ENCODE data around the gene CKAP2L. TPM values are rescaled to one million over a fixed set of nuclear protein-coding genes. Genes with fewer than 3 reads are reported as not detected.

Gene CKAP2L
- 10 to 100 TPM; 63.3 to 66.3 TPM for total RNA-seq

GRCh38 chr2:112764071-112765044 lies at the start of gene CKAP2L:
Gene CKAP2L (minus strand): TSS chr2:112764609. CDS start chr2:112764598, 11 bp downstream.
- CTCF ChIA-PET: interaction anchor here (1.4 to 3.0 kb wide), 4 partner anchors 15 to 178 kb away, joined by 3 to 22 read pairs (median 10); no protein-coding TSS in a partner anchor
- peak; percentile 99 for DNase-seq
- peaks cover 68% of the 10 kb centered on the region for H3K4me1 Mint-ChIP-seq

GRCh38 chr2:112813280-112813966 lies 49.0 kb upstream of the CKAP2L start:
- no peaks in the 10 kb centered on the region for H3K27me3 Mint-ChIP-seq
- peaks cover 16% of the 10 kb centered on the region for H3K36me3 Mint-ChIP-seq (ENCODE audit: low read depth)
- H3K27ac Mint-ChIP-seq: no peak overlapping the region
- peaks cover 14% of the 10 kb centered on the region for H3K9me3 Mint-ChIP-seq
- ChIA-PET POLR2A (no interaction called here), CTCF (no interaction called here)
- H3K4me3 Mint-ChIP-seq: no peak overlapping the region
- DNase-seq: no peak
- peaks cover 24% of the 10 kb centered on the region for H3K4me1 Mint-ChIP-seq

More at GRCh38 chr2:112764071-112765044, at the start of gene CKAP2L:
- H3K4me3 Mint-ChIP-seq: peak within 1 kb of the TSS; percentile 89
- H3K27ac Mint-ChIP-seq: peak within 1 kb of the TSS; percentile 98
- H3K9me3 Mint-ChIP-seq: peaks cover 7% of the 10 kb centered on the region
- H3K36me3 Mint-ChIP-seq (ENCODE audit: low read depth): peaks cover 51% of the 10 kb centered on the region
- H3K27me3 Mint-ChIP-seq: no peaks in the 10 kb centered on the region
- POLR2A ChIA-PET: interaction anchor here (0.7 to 3.3 kb wide), 22 partner anchors 10 to 180 kb away, joined by 3 to 17 read pairs (median 4); partner anchors contain the start of genes CHCHD5 and SLC20A1

- H3K4me1 Mint-ChIP-seq: peaks cover 24% of the 10 kb centered on the region
- peaks cover 16% of the 10 kb centered on the region for H3K9me3 Mint-ChIP-seq
- no peak for DNase-seq
- no peaks in the 10 kb centered on the region for H3K27me3 Mint-ChIP-seq
- H3K4me3 Mint-ChIP-seq: no peak overlapping the region
- ChIA-PET CTCF (no interaction called here), POLR2A (interaction anchor here (0.6 kb wide), 1 partner anchor 57 kb away, joined by 3 read pairs; no protein-coding TSS in a partner anchor)
- peak overlapping the region; percentile 27 for H3K27ac Mint-ChIP-seq
- H3K36me3 Mint-ChIP-seq (ENCODE audit: low read depth): peaks cover 18% of the 10 kb centered on the region
Observed at GRCh38 chr2:112812318-112813267, 48.2 kb upstream of the CKAP2L start.

- DNase-seq: no peak
- Mint-ChIP-seq H3K27me3 (no peaks in the 10 kb centered on the region), H3K27ac (peak overlapping the region; percentile 27), H3K4me3 (no peak overlapping the region), H3K4me1 (peaks cover 24% of the 10 kb centered on the region), H3K9me3 (peaks cover 21% of the 10 kb centered on the region), H3K36me3 (ENCODE audit: low read depth) (peaks cover 24% of the 10 kb centered on the region)
- POLR2A ChIA-PET: no interaction called here
- CTCF ChIA-PET: no interaction called here
Observed at GRCh38 chr2:112811841-112812306, 47.5 kb upstream of the CKAP2L start.

GRCh38 chr2:112811276-112811831 lies 46.9 kb upstream of the CKAP2L start:
- POLR2A ChIA-PET: no interaction called here
- H3K27me3 Mint-ChIP-seq: no peaks in the 10 kb centered on the region

GRCh38 chr2:112809112-112809511 lies 44.7 kb upstream of the CKAP2L start:
- no peak for DNase-seq
- Mint-ChIP-seq H3K36me3 (ENCODE audit: low read depth) (peaks cover 34% of the 10 kb centered on the region), H3K9me3 (peaks cover 24% of the 10 kb centered on the region), H3K4me3 (no peak overlapping the region), H3K27me3 (no peaks in the 10 kb centered on the region), H3K4me1 (peaks cover 41% of the 10 kb centered on the region), H3K27ac (no peak overlapping the region)
- POLR2A ChIA-PET: interaction anchor here (1.7 kb wide), 1 partner anchor 14 kb away, joined by 4 read pairs; no protein-coding TSS in a partner anchor
- CTCF ChIA-PET: interaction anchor here (1.2 kb wide), 1 partner anchor 56 kb away, joined by 4 read pairs; no protein-coding TSS in a partner anchor

More at GRCh38 chr2:112811276-112811831, 46.9 kb upstream of the CKAP2L start:
- H3K36me3 Mint-ChIP-seq (ENCODE audit: low read depth): peaks cover 28% of the 10 kb centered on the region
- peak overlapping the region; percentile 66 for H3K27ac Mint-ChIP-seq
- H3K4me3 Mint-ChIP-seq: no peak overlapping the region
- peaks cover 27% of the 10 kb centered on the region for H3K4me1 Mint-ChIP-seq
- no peak for DNase-seq
- CTCF ChIA-PET: interaction anchor here (1.0 to 1.1 kb wide), 3 partner anchors 23 to 148 kb away, joined by 3 to 4 read pairs (median 3); no protein-coding TSS in a partner anchor
- H3K9me3 Mint-ChIP-seq: peaks cover 24% of the 10 kb centered on the region

- DNase-seq: no peak
- ChIA-PET CTCF (interaction anchor here (0.6 to 0.8 kb wide), 2 partner anchors 15 to 55 kb away, joined by 3 read pairs; no protein-coding TSS in a partner anchor), POLR2A (no interaction called here)
- Mint-ChIP-seq H3K9me3 (peaks cover 24% of the 10 kb centered on the region), H3K4me3 (no peak overlapping the region), H3K27me3 (no peaks in the 10 kb centered on the region), H3K4me1 (peaks cover 51% of the 10 kb centered on the region), H3K27ac (no peak overlapping the region), H3K36me3 (ENCODE audit: low read depth) (peaks cover 40% of the 10 kb centered on the region)
Observed at GRCh38 chr2:112807233-112807807, 42.9 kb upstream of the CKAP2L start.

- Mint-ChIP-seq H3K27ac (peak overlapping the region; percentile 34), H3K27me3 (no peaks in the 10 kb centered on the region), H3K36me3 (ENCODE audit: low read depth) (peaks cover 35% of the 10 kb centered on the region), H3K4me3 (no peak overlapping the region), H3K9me3 (peaks cover 24% of the 10 kb centered on the region), H3K4me1 (peaks cover 42% of the 10 kb centered on the region)
- ChIA-PET CTCF (no interaction called here), POLR2A (interaction anchor here (1.4 kb wide), 1 partner anchor 11 kb away, joined by 7 read pairs; no protein-coding TSS in a partner anchor)
- no peak for DNase-seq
Observed at GRCh38 chr2:112805542-112805941, 41.1 kb upstream of the CKAP2L start.

GRCh38 chr2:112803691-112804521 lies 39.5 kb upstream of the CKAP2L start:
- Mint-ChIP-seq H3K4me3 (no peak overlapping the region), H3K27me3 (no peaks in the 10 kb centered on the region), H3K36me3 (ENCODE audit: low read depth) (peaks cover 31% of the 10 kb centered on the region), H3K27ac (peak overlapping the region; percentile 80), H3K4me1 (peaks cover 53% of the 10 kb centered on the region), H3K9me3 (peaks cover 14% of the 10 kb centered on the region)
- ChIA-PET CTCF (no interaction called here), POLR2A (interaction anchor here (1.4 kb wide), 1 partner anchor 10 kb away, joined by 7 read pairs; no protein-coding TSS in a partner anchor)
- no peak for DNase-seq

GRCh38 chr2:112800881-112801583 lies 36.6 kb upstream of the CKAP2L start:
- Mint-ChIP-seq H3K27ac (no peak overlapping the region), H3K36me3 (ENCODE audit: low read depth) (peaks cover 33% of the 10 kb centered on the region), H3K9me3 (peaks cover 9% of the 10 kb centered on the region), H3K4me1 (peaks cover 57% of the 10 kb centered on the region), H3K27me3 (no peaks in the 10 kb centered on the region), H3K4me3 (no peak overlapping the region)
- POLR2A ChIA-PET: interaction anchor here (0.8 to 1.3 kb wide), 2 partner anchors 18 to 216 kb away, joined by 3 read pairs; partner anchors contain the start of gene CHCHD5
- no peak for DNase-seq
- CTCF ChIA-PET: interaction anchor here (0.9 kb wide), 1 partner anchor 141 kb away, joined by 3 read pairs; no protein-coding TSS in a partner anchor
